Measurements from ENCODE around the gene C2orf74.
"Not testable (repeated sequence)": the region's sequence is repeated elsewhere in the genome, so short reads cannot be mapped to it uniquely, and the experiment has no call there.

C2orf74 gene

GRCh38 chr2:61187085-61187484 is 25.1 kb downstream of the C2orf74 start:
- peaks cover 22% of the 10 kb centered on the region for H3K36me3 ChIP-seq (ENCODE audit: control insufficient read depth, insufficient read depth, low read length)
- no peak for TF ChIP-seq CTCF (IDR thresholded peaks at IDR 0.05; ENCODE audit: insufficient read depth, low read length, poor library complexity, severe bottlenecking)

GRCh38 chr2:61193670-61194561 is 31.9 kb downstream of the C2orf74 start:
- no peak for DNase-seq (ENCODE audit: extremely low read depth, insufficient read length)
- no peaks in the 10 kb centered on the region; the same call in none of the 2 replicates for H3K36me3 ChIP-seq (ENCODE audit: control insufficient read depth, insufficient read depth, low read length)
- no peaks in the 10 kb centered on the region for H3K27me3 ChIP-seq (replicated peaks; ENCODE audit: control insufficient read depth, insufficient read depth, low read length)
- no peak overlapping the region for H3K4me3 ChIP-seq (replicated peaks; ENCODE audit: low read depth, low read length)
- no peak for TF ChIP-seq CTCF (IDR thresholded peaks at IDR 0.05; ENCODE audit: insufficient read depth, low read length, poor library complexity, severe bottlenecking)

More at GRCh38 chr2:61187085-61187484, 25.1 kb downstream of the C2orf74 start:
- H3K4me3 ChIP-seq (replicated peaks; ENCODE audit: low read depth, low read length), result no peak overlapping the region
- no peaks in the 10 kb centered on the region for H3K27me3 ChIP-seq (replicated peaks; ENCODE audit: control insufficient read depth, insufficient read depth, low read length)
- DNase-seq (ENCODE audit: extremely low read depth, insufficient read length), result no peak

- DNase-seq (ENCODE audit: extremely low read depth, insufficient read length); H3K4me3 ChIP-seq (replicated peaks; ENCODE audit: low read depth, low read length); H3K36me3 ChIP-seq (ENCODE audit: control insufficient read depth, insufficient read depth, low read length); H3K27me3 ChIP-seq (replicated peaks; ENCODE audit: control insufficient read depth, insufficient read depth, low read length): not testable (repeated sequence)
Measured at GRCh38 chr2:61194646-61195045, 32.7 kb downstream of the C2orf74 start.

GRCh38 chr2:61196671-61197070 is 34.7 kb downstream of the C2orf74 start:
- DNase-seq (ENCODE audit: extremely low read depth, insufficient read length), result no peak

GRCh38 chr2:61205132-61205531 is 43.1 kb downstream of the C2orf74 start:
- TF ChIP-seq CTCF (IDR thresholded peaks at IDR 0.05; ENCODE audit: insufficient read depth, low read length, poor library complexity, severe bottlenecking), result no peak
- H3K4me3 ChIP-seq (replicated peaks; ENCODE audit: low read depth, low read length), result no peak overlapping the region
- DNase-seq (ENCODE audit: extremely low read depth, insufficient read length), result no peak
- H3K36me3 ChIP-seq (ENCODE audit: control insufficient read depth, insufficient read depth, low read length), result peaks cover 6% of the 10 kb centered on the region
- no peaks in the 10 kb centered on the region for H3K27me3 ChIP-seq (replicated peaks; ENCODE audit: control insufficient read depth, insufficient read depth, low read length)

More at GRCh38 chr2:61196671-61197070, 34.7 kb downstream of the C2orf74 start:
- Histone ChIP-seq H3K36me3 (ENCODE audit: control insufficient read depth, insufficient read depth, low read length) (peaks cover 3% of the 10 kb centered on the region), H3K4me3 (replicated peaks; ENCODE audit: low read depth, low read length) (no peak overlapping the region), H3K27me3 (replicated peaks; ENCODE audit: control insufficient read depth, insufficient read depth, low read length) (no peaks in the 10 kb centered on the region)
- no peak for TF ChIP-seq CTCF (IDR thresholded peaks at IDR 0.05; ENCODE audit: insufficient read depth, low read length, poor library complexity, severe bottlenecking)

GRCh38 chr2:61210332-61210981 is 48.5 kb downstream of the C2orf74 start:
- H3K36me3 ChIP-seq (ENCODE audit: control insufficient read depth, insufficient read depth, low read length), result peaks cover 4% of the 10 kb centered on the region
- no peaks in the 10 kb centered on the region for H3K27me3 ChIP-seq (replicated peaks; ENCODE audit: control insufficient read depth, insufficient read depth, low read length)
- DNase-seq (ENCODE audit: extremely low read depth, insufficient read length), result no peak
- H3K4me3 ChIP-seq (replicated peaks; ENCODE audit: low read depth, low read length), result no peak overlapping the region
- no peak for TF ChIP-seq CTCF (IDR thresholded peaks at IDR 0.05; ENCODE audit: insufficient read depth, low read length, poor library complexity, severe bottlenecking)
